HG02678 (cell line): Measurements from ENCODE around the gene MAN2B2.
"Not testable (repeated sequence)": the region's sequence is repeated elsewhere in the genome, so short reads cannot be mapped to it uniquely, and the experiment has no call there.

Source experiments
- ATAC-seq: cut with Tn5 transposase; IDR thresholded peaks from one replicate; pipeline ENCODE4 v1.9.1; 2021; ENCODE audit warnings: mild to moderate bottlenecking, moderate library complexity; ENCODE audit not compliant: unreplicated experiment

The MAN2B2 gene

GRCh38 chr4:6613676-6614651, 39.0 kb downstream of the MAN2B2 start:
- no peak for ATAC-seq

GRCh38 chr4:6614701-6615230, 39.8 kb downstream of the MAN2B2 start:
- no peak for ATAC-seq

GRCh38 chr4:6616087-6616995, 41.4 kb downstream of the MAN2B2 start:
- no peak for ATAC-seq

DNA sequence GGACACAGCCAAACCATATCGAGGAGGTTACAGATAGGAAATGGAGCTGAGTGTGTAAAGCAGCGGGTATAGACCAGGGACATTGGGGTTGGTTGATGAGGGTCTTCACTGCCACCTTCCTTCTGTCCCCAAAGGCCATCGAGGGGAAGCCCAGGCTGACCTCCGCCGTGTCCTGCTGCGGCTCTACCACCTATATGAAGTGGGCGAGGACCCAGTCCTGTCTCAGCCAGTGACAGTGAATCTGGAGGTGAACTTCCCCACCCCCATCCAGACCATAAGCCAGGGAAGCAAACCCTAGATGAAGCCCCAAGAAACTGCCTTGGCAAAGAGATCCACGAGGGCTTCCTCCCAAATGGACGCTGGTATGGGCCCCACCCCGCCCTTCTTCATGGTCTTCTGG, 42.3 kb downstream of the MAN2B2 start:
- no peak for ATAC-seq

DNA sequence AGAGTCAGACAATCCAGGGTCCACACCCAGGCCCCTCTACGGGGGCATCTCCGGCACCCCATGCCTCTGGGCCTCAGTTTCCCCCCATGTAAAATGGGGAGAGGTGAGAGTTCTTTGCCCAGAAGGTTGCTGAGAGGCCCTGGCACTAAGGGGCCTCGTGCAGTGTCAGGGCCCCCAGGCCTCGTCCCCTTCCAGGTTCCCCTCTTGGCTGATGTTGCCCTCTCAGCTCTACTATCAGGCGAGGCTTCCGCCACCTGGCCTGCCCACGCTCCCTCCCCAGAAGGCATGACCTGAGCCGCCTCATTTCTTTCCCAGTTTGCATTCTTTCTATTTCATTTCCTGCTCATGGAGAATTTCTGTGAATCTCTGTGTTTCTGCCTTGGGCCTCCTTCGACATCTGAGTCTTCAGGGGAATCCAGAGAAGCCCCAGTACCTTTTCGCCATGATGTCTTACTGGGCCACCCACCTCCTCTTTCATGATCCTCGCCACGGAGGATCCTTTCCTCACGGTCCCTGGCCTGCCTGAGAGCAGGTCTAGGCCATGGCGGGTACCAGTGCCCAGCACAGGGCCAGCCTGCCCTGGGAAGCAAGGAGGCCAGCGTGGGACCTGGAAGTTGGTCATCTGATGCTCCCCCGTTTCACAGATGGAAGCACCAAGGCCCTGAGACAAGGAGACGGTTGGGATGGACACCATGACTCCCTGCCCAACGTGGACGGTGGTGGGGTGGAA, 43.6 kb downstream of the MAN2B2 start:
- no peak for ATAC-seq

DNA sequence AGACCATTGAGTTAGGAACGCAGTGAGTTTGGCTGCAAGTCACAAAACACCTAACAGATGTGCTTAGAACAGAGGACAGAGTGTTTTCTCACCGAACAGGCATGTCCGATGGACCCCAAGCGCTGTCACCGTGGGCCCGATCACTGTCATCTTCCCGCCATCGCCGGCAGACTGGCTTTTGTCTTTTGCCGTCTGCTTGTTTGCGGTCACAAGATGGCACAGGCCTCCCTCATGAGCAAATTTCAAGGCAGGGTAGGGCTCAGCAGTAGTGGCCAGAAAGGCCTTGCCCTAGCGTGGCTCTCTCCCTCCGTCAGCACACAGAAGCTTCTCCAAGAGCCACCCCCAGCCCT, 44.1 kb downstream of the MAN2B2 start:
- no peak for ATAC-seq

- ATAC-seq = no peak
Observed at GRCh38 chr4:6619466-6620255, 44.7 kb downstream of the MAN2B2 start.

- ATAC-seq = no peak
Observed at GRCh38 chr4:6620296-6620695, 45.3 kb downstream of the MAN2B2 start.

GRCh38 chr4:6620891-6621555, 46.0 kb downstream of the MAN2B2 start:
- ATAC-seq = no peak

GRCh38 chr4:6621556-6621927, 46.6 kb downstream of the MAN2B2 start:
- ATAC-seq = no peak

DNA sequence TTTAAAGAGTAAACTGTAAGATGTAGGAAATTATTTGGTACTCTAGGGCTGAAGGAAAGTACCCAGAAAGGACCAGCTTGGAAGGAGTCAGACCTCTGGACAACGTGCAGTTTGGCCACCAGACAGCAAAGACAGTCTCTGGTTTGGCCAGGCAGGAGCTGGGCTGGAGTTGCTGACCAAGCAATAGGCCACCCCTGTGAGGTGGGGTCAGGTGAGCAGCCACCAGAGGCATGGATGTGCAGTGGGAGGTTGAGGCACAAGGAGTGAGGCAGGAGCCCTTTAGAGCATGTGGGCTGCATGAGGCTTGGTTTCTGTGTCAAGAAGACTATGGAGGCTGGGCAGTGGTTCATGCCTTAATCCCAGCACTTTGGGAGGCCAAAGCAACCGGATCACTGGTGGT, 47.8 kb downstream of the MAN2B2 start:
- ATAC-seq = no peak

DNA sequence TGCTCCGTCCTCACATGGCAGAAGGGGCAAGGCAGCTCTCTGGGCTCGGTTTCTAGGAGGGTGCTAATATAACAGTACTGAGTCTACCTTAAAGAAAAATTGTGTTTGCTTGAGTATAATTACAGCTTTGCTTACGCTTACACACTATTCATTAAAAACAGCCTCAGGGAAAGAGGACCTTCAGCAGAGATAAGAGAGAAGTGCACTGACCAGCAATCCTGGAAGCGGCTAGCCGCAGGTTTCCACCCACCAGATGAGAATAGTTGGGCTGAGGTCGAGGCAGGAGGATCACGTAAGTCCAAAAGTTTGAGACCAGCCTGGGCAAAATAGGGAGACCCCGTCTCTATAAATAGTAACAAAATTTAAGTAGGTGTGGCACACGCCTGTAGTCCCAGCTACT, 50.3 kb downstream of the MAN2B2 start:
- no peak for ATAC-seq

GRCh38 chr4:6626066-6626465, 51.1 kb downstream of the MAN2B2 start:
- ATAC-seq = no peak

DNA sequence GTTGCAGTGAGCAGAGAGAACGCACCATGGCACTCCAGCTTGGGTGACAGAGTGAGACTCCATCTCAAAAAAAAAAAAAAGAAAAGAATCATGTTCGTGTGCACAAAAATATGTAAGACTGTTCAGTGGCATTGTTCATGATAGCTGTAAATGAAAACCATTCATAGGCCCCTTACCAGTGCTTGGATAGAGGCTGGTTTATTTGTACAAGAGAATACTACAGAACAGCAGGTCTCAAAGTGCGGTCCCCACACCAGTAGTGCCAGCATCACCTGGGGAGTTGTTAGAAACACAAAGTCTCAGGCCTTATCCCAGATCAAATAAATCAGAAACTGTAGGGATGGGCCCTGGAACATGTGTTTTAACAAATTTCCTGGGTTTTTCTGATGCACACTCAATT, 52.8 kb downstream of the MAN2B2 start:
- no peak for ATAC-seq

GRCh38 chr4:6628484-6628883, 53.5 kb downstream of the MAN2B2 start:
- ATAC-seq = not testable (repeated sequence)

GRCh38 chr4:6632125-6632524, 57.1 kb downstream of the MAN2B2 start:
- ATAC-seq = no peak

DNA sequence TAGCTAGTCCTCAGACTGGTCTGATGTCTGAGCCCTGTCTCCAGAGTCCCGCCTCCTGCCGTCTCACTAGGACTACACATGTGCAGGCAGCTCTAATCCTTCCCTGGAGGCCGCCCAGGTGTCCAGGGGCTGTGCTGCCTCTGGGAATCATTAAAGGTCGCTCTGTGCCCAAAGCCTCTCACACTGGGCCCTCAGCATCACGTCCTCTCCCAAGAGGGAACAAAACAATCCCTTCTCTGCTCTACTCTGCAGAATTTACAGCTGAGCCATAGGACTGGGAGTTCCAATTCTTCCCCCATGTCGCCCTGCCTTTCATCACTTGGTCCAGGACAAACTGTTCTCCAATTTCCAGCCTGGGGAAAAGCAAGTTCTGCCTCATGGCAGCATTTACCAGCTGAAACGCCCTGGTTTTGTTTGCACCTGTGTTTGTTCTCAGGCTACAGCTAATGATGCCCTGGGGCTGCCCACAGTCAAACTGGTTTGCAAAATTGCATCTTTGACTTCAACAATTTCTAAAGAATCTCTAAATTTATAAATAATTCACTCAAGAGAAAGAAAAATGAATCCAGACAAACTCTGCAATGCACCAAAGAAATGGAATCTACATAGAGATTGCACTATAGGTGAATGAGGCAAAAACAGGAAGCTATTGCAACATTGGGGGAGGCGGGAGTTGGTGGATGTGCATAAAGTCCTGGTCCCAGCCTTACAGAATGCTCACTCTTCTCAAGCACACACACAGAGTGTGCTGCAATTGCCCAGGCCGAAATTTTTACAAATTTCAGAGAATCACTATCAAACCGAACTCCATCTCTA, 58.3 kb downstream of the MAN2B2 start:
- no peak for ATAC-seq

GRCh38 chr4:6634746-6635145, 59.8 kb downstream of the MAN2B2 start:
- no peak for ATAC-seq
